Mesothelial cell of epicardium (in vitro differentiated cells): ENCODE data around the gene RERE. TPM values are rescaled to one million over a fixed set of nuclear protein-coding genes. Genes with fewer than 3 reads are reported as not detected.

Experiments used
- DNase-seq, 2 experiments: peaks; one replicate each; pipeline ENCODE4 v3.0.0; 2021; ENCODE audit warnings: low spot score in 2 of 2; ENCODE audit not compliant: unreplicated experiment in 2 of 2
- H3K27ac Mint-ChIP-seq: 2 replicates; pipeline ENCODE4 v1.8.0; 2021; ENCODE audit warnings: mixed read lengths
- H3K27me3 Mint-ChIP-seq: 2 replicates; pipeline ENCODE4 v1.8.0; 2021; ENCODE audit warnings: low read depth, mixed read lengths
- H3K36me3 Mint-ChIP-seq: 2 replicates; pipeline ENCODE4 v1.8.0; 2021; ENCODE audit warnings: mixed read lengths
- H3K4me1 Mint-ChIP-seq: 2 replicates; pipeline ENCODE4 v1.8.0; 2021; ENCODE audit warnings: mixed read lengths
- H3K4me3 Mint-ChIP-seq: 2 replicates; pipeline ENCODE4 v1.8.0; 2021; ENCODE audit warnings: mild to moderate bottlenecking, moderate library complexity, mixed read lengths
- H3K9me3 Mint-ChIP-seq: 2 replicates; pipeline ENCODE4 v1.8.0; 2021; ENCODE audit warnings: mixed read lengths
- CTCF ChIP-seq: fragments of 200-600 bp; sonication (generic); IDR thresholded peaks from one replicate; pipeline ENCODE4 v1.5.0; 2021; ENCODE audit warnings: antibody characterized with exemption; ENCODE audit not compliant: unreplicated experiment
- total RNA-seq: library from RNA; stranded (reverse); gene quantifications from 3 replicates; pipeline ENCODE4 v1.2.1, GENCODE V29; 2021

The RERE gene
- total RNA-seq, 1 donor from 2014 or later: 187 TPM

- Mint-ChIP-seq H3K4me1 (peaks cover 61% of the 10 kb centered on the region), H3K4me3 (peak overlapping the region; percentile 1)
Measured at GRCh38 chr1:8396786-8397406, 420.5 kb downstream of the RERE start.

GRCh38 chr1:8396083-8396785, 421.2 kb downstream of the RERE start:
- Mint-ChIP-seq H3K9me3 (peaks cover 4% of the 10 kb centered on the region), H3K27me3 (no peaks in the 10 kb centered on the region), H3K4me3 (no peak overlapping the region), H3K27ac (peak overlapping the region; percentile 90), H3K36me3 (peaks cover 9% of the 10 kb centered on the region), H3K4me1 (peaks cover 63% of the 10 kb centered on the region)
- TF ChIP-seq CTCF: no peak
- DNase-seq: no peak

More at GRCh38 chr1:8396786-8397406, 420.5 kb downstream of the RERE start:
- Mint-ChIP-seq H3K27me3 (no peaks in the 10 kb centered on the region), H3K36me3 (peaks cover 9% of the 10 kb centered on the region), H3K27ac (peak overlapping the region; percentile 90), H3K9me3 (peaks cover 4% of the 10 kb centered on the region)
- TF ChIP-seq CTCF: no peak
- DNase-seq: no peak

- Mint-ChIP-seq H3K27me3 (no peaks in the 10 kb centered on the region), H3K9me3 (peaks cover 4% of the 10 kb centered on the region), H3K4me1 (peaks cover 69% of the 10 kb centered on the region), H3K4me3 (no peak overlapping the region), H3K36me3 (peaks cover 13% of the 10 kb centered on the region), H3K27ac (peak overlapping the region; percentile 90)
- DNase-seq: no peak
- no peak for TF ChIP-seq CTCF
Measured at GRCh38 chr1:8395433-8395866, 422.0 kb downstream of the RERE start.

- Mint-ChIP-seq H3K27ac (peak overlapping the region; percentile 90), H3K36me3 (peaks cover 16% of the 10 kb centered on the region), H3K27me3 (no peaks in the 10 kb centered on the region), H3K4me3 (no peak overlapping the region), H3K9me3 (peaks cover 4% of the 10 kb centered on the region), H3K4me1 (peaks cover 69% of the 10 kb centered on the region)
- DNase-seq: no peak
- TF ChIP-seq CTCF: no peak
Measured at GRCh38 chr1:8394456-8395321, 422.8 kb downstream of the RERE start.

GRCh38 chr1:8392522-8392921, 424.9 kb downstream of the RERE start:
- DNase-seq: no peak

More at GRCh38 chr1:8392522-8392921, 424.9 kb downstream of the RERE start:
- no peak overlapping the region for H3K4me3 Mint-ChIP-seq
- H3K27ac Mint-ChIP-seq: peak overlapping the region; percentile 9
- peaks cover 19% of the 10 kb centered on the region for H3K36me3 Mint-ChIP-seq
- H3K27me3 Mint-ChIP-seq: no peaks in the 10 kb centered on the region
- H3K9me3 Mint-ChIP-seq: peaks cover 3% of the 10 kb centered on the region
- peaks cover 54% of the 10 kb centered on the region for H3K4me1 Mint-ChIP-seq
- no peak for TF ChIP-seq CTCF
